ENCODE data around the gene NDFIP1.

GRCh38 chr5:142070734-142071133 lies 37.8 kb upstream of the NDFIP1 start:
- TF ChIP-seq EZH2 (IDR thresholded peaks at IDR 0.05; ENCODE audit: low read length, missing control alignments) (no peak), CTCF (conservative IDR thresholded peaks at IDR 0.05 in 1 of 2, IDR thresholded peaks at IDR 0.05 in 1 of 2; ENCODE audit: low read depth in 1 of 2, low read length in 2 of 2) (no peak)
